ENCODE data around the gene OR56A5.
"Not testable (repeated sequence)": the region's sequence is repeated elsewhere in the genome, so short reads cannot be mapped to it uniquely, and the experiment has no call there.

DNA sequence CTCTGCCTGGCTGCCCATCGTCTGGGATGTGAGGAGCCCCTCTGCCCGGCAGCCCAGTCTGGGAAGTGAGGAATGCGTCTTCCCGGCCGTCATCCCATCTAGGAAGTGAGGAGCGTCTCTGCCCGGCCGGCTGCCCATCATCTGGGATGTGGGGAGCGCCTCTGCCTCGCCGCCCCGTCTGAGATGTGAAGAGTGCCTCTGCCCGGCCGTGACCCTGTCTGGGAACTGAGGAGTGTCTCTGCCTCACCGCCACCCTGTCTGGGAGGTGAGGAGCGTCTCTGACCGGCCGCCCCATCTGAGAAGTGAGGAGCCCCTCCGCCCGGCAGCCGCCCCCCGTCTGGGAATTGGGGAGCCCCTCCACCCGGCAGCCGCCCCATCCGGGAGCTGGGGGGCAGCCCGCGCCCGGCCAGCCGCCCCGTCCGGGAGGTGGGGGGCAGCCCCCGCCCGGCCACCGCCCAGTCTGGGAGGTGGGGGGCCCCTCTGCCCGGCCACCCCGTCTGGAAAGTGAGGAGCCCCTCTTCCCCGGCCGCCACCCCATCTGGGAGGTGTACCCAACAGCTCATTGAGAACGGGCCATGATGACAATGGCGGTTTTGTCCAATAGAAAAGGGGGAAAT, 7.5 kb downstream of the OR56A5 start:
- TF ChIP-seq, protein P1, sequence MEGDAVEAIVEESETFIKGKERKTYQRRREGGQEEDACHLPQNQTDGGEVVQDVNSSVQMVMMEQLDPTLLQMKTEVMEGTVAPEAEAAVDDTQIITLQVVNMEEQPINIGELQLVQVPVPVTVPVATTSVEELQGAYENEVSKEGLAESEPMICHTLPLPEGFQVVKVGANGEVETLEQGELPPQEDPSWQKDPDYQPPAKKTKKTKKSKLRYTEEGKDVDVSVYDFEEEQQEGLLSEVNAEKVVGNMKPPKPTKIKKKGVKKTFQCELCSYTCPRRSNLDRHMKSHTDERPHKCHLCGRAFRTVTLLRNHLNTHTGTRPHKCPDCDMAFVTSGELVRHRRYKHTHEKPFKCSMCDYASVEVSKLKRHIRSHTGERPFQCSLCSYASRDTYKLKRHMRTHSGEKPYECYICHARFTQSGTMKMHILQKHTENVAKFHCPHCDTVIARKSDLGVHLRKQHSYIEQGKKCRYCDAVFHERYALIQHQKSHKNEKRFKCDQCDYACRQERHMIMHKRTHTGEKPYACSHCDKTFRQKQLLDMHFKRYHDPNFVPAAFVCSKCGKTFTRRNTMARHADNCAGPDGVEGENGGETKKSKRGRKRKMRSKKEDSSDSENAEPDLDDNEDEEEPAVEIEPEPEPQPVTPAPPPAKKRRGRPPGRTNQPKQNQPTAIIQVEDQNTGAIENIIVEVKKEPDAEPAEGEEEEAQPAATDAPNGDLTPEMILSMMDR (IDR thresholded peaks at IDR 0.05): not testable (repeated sequence)
- TF ChIP-seq POLR2AphosphoS5, POLR2A, EP300 (IDR thresholded peaks at IDR 0.05): not testable (repeated sequence)

Data from stomach (tissue), 4 donors.